Measurements from ENCODE around the gene MTCL3.

The MTCL3 gene

DNA sequence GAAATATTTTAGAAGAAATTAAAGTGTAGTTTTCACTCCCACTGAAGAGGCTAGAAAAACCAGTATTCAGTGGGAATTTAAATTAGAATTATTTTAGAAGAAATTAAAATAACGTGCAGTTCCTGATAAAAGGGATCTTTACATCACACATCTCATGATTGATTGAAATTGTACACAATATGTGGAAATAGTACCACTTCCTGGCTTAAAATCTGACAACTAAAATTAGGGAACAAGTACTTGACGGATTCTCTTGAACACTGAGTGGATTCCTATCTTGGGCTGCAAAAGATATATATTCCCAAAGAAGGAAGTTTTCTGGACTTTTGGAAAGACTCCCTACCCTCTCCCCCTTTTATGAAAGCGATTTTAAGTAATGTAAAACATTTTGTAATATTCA, 14.6 kb upstream of the MTCL3 start:
- Histone ChIP-seq H3K14ac (ENCODE audit: insufficient read depth, low read length) (no peak overlapping the region), H3K4me1 (ENCODE audit: insufficient read depth, low read length) (no peaks in the 10 kb centered on the region), H3K18ac (ENCODE audit: insufficient read length, low read depth, low read length) (no peak overlapping the region), H3T11ph (ENCODE audit: low read length) (no peak overlapping the region), H2BK15ac (ENCODE audit: low read depth, low read length) (no peak overlapping the region), H3K79me2 (ENCODE audit: insufficient read depth, low read length) (no peaks in the 10 kb centered on the region), H2AK5ac (ENCODE audit: insufficient read length, low read length) (no peak overlapping the region), H2BK5ac (ENCODE audit: insufficient read length, low read length) (no peak overlapping the region), H3K4me2 (ENCODE audit: insufficient read depth, insufficient read length, low read length) (no peak overlapping the region), H3K27me3 (ENCODE audit: insufficient read depth, low read length) (no peaks in the 10 kb centered on the region), H3K56ac (ENCODE audit: insufficient read length, low read depth, low read length) (no peak overlapping the region), H2BK120ac (ENCODE audit: low read depth, low read length, poor library complexity, severe bottlenecking) (no peak overlapping the region), H3K23ac (ENCODE audit: insufficient read length, low read depth, low read length) (no peak overlapping the region), H2BK20ac (ENCODE audit: low read depth, low read length, poor library complexity, severe bottlenecking) (no peak overlapping the region), H4K20me1 (ENCODE audit: control insufficient read depth, insufficient read depth, insufficient read length) (no peaks in the 10 kb centered on the region), H4K91ac (ENCODE audit: insufficient read length, low read depth, low read length) (no peak overlapping the region), H4K5ac (ENCODE audit: insufficient read length, low read depth, low read length) (no peak overlapping the region), H3K9me3 (ENCODE audit: control insufficient read depth, low read depth, low read length) (no peaks in the 10 kb centered on the region), H2AFZ (ENCODE audit: low read length) (no peak overlapping the region), H3K23me2 (ENCODE audit: insufficient read length, low read depth, low read length, poor library complexity, severe bottlenecking) (no peaks in the 10 kb centered on the region), H3K9ac (ENCODE audit: extremely low read depth, insufficient read length, low read length) (no peak overlapping the region), H2BK12ac (ENCODE audit: insufficient read length, low read depth, low read length) (no peak overlapping the region), H3K4ac (ENCODE audit: low read depth, low read length) (no peak overlapping the region), H4K8ac (replicated peaks; ENCODE audit: insufficient read length, low read depth, low read length) (no peak overlapping the region), H3K27ac (ENCODE audit: insufficient read length, low read depth, low read length) (no peak overlapping the region), H3K79me1 (ENCODE audit: insufficient read depth, low read depth, low read length, poor library complexity, severe bottlenecking) (no peaks in the 10 kb centered on the region)
- TF ChIP-seq CTCF (conservative IDR thresholded peaks at IDR 0.05): no peak
- no peak overlapping the region for H3K4me3 Mint-ChIP-seq
- H3K36me3 Mint-ChIP-seq (ENCODE audit: insufficient read depth in 1 of 3, low read depth in 3 of 3): no peaks in the 10 kb centered on the region
- H3K9me3 Mint-ChIP-seq: no peaks in the 10 kb centered on the region
- H3K4me1 Mint-ChIP-seq: no peaks in the 10 kb centered on the region; a peak in 1 of 4 replicates
- no peaks in the 10 kb centered on the region for H3K27me3 Mint-ChIP-seq (ENCODE audit: low read depth)
- no peak overlapping the region for H3K27ac Mint-ChIP-seq
- WGBS (ENCODE audit: extremely low coverage, insufficient read length, low lambda C conversion rate): no CpG with 5 or more reads among the region's 3 CpGs
- no peak for DNase-seq

Data from H9 (cell line).